Measurements from ENCODE around the gene MLEC. TPM values are rescaled to one million over a fixed set of nuclear protein-coding genes. Genes with fewer than 3 reads are reported as not detected.

MLEC gene
- total RNA-seq, 3 donors from 2014 or later (not counting 1 experiment from before 2014, with no cell fraction given) = 47.4 to 52.8 (median 49.6) TPM

DNA sequence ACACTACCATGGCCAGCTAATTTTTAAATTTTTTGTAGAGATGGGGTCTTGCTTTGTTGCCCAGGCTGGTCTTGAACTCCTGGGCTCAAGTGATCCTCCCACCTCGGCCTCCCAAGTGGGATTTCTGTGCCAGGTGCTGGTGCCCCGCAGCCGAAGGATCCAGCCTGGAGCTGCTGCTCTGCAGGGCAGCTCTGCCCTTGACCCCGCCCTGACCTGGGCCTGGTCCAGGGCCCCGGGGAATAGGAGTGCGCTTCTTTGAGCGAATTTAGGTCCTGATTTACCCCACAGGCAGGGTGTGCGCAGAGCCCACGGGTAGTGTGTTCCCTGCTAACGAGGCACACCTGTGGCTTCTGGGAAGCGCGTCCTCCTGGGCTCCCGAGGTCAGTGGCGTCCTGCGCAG lies 53.9 kb downstream of the MLEC start:
- Mint-ChIP-seq H3K4me1 (no peaks in the 10 kb centered on the region), H3K4me3 (no peak overlapping the region), H3K27ac (no peak overlapping the region), H3K36me3 (no peaks in the 10 kb centered on the region), H3K27me3 (ENCODE audit: low read depth in 2 of 2) (no peaks in the 10 kb centered on the region), H3K9me3 (no peaks in the 10 kb centered on the region)
- no peak overlapping the region for H3K27ac ChIP-seq (ENCODE audit: low read length)
- WGBS (ENCODE audit: insufficient coverage) = 95% methylated on average over 15 of the region's 15 CpGs
- intact Hi-C loops (cut with micrococcal nuclease) = no loop called here
- no peak for DNase-seq
- ATAC-seq = no peak
- no peak overlapping the region for H3K4me3 ChIP-seq (ENCODE audit: low read length)
- H3K27me3 ChIP-seq (ENCODE audit: control insufficient read depth, insufficient read depth, low read length) = no peaks in the 10 kb centered on the region
- no peaks in the 10 kb centered on the region for H3K4me1 ChIP-seq (ENCODE audit: control insufficient read depth, insufficient read depth, low read length)
- peaks cover 3% of the 10 kb centered on the region for H3K36me3 ChIP-seq (ENCODE audit: control insufficient read depth, insufficient read depth, low read length)
- TF ChIP-seq CTCF (IDR thresholded peaks at IDR 0.05) = no peak
- H3K9me3 ChIP-seq (ENCODE audit: control insufficient read depth, insufficient read depth, low read length) = no peaks in the 10 kb centered on the region

- intact Hi-C loops (cut with micrococcal nuclease) = no loop called here
- Mint-ChIP-seq H3K9me3 (no peaks in the 10 kb centered on the region), H3K27ac (no peak overlapping the region), H3K36me3 (no peaks in the 10 kb centered on the region), H3K4me3 (no peak overlapping the region), H3K4me1 (no peaks in the 10 kb centered on the region), H3K27me3 (ENCODE audit: low read depth in 2 of 2) (no peaks in the 10 kb centered on the region)
- no peak overlapping the region for H3K27ac ChIP-seq (ENCODE audit: low read length)
- H3K4me3 ChIP-seq (ENCODE audit: low read length) = no peak overlapping the region
- ATAC-seq (no peak), DNase-seq (no peak)
- TF ChIP-seq CTCF (IDR thresholded peaks at IDR 0.05) = no peak
- WGBS (ENCODE audit: insufficient coverage) = 93% methylated on average over 33 of the region's 33 CpGs
- H3K4me1 ChIP-seq (ENCODE audit: control insufficient read depth, insufficient read depth, low read length) = no peaks in the 10 kb centered on the region
- H3K36me3 ChIP-seq (ENCODE audit: control insufficient read depth, insufficient read depth, low read length) = peaks cover 3% of the 10 kb centered on the region
- H3K9me3 ChIP-seq (ENCODE audit: control insufficient read depth, insufficient read depth, low read length) = no peaks in the 10 kb centered on the region
- no peaks in the 10 kb centered on the region for H3K27me3 ChIP-seq (ENCODE audit: control insufficient read depth, insufficient read depth, low read length)
These were observed 54.8 kb downstream of the MLEC start for GRCh38 chr12:120741476-120742421.

DNA sequence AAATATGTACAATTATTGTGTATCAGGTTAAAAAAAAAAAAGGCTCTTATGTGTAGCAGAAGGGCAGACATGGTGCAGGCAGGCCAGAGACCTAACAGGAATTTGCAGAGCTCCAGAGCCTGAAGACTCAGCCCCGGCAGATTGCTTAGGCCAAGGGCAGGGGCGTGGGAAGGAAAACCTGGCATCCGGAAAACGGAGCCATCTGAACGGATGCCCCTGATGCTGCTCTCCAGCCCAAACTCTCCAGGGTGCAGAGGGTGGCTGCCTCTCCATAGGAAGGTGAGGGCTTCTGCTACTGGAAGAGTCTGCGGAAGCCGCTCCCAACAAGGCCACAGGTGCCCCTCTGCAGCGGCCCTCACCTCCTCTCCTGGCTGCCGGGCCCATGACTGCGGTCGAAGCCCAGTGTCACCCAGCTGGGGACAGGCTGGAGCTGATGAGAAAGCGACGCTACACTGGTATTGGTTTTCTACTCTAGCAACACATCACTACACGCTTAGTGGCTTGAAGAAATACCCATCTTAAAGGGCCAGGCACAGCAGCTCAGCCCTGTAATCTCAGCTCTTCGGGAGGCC lies 58.1 kb downstream of the MLEC start:
- H3K4me1 ChIP-seq (ENCODE audit: control insufficient read depth, insufficient read depth, low read length) = peaks cover 3% of the 10 kb centered on the region
- no peak overlapping the region for H3K4me3 Mint-ChIP-seq
- no peaks in the 10 kb centered on the region for H3K27me3 ChIP-seq (ENCODE audit: control insufficient read depth, insufficient read depth, low read length)
- H3K4me3 ChIP-seq (ENCODE audit: low read length) = no peak overlapping the region
- no peak for DNase-seq
- no peaks in the 10 kb centered on the region for H3K36me3 ChIP-seq (ENCODE audit: control insufficient read depth, insufficient read depth, low read length)
- H3K9me3 ChIP-seq (ENCODE audit: control insufficient read depth, insufficient read depth, low read length) = no peaks in the 10 kb centered on the region
- no peaks in the 10 kb centered on the region for H3K36me3 Mint-ChIP-seq
- no peaks in the 10 kb centered on the region for H3K27me3 Mint-ChIP-seq (ENCODE audit: low read depth in 2 of 2)
- ATAC-seq = no peak
- H3K4me1 Mint-ChIP-seq = no peaks in the 10 kb centered on the region
- no peaks in the 10 kb centered on the region for H3K9me3 Mint-ChIP-seq
- 95% methylated on average over 15 of the region's 15 CpGs for WGBS (ENCODE audit: insufficient coverage)
- H3K27ac Mint-ChIP-seq = no peak overlapping the region
- no peak for TF ChIP-seq CTCF (IDR thresholded peaks at IDR 0.05)
- intact Hi-C loops (cut with micrococcal nuclease) = no loop called here
- no peak overlapping the region for H3K27ac ChIP-seq (ENCODE audit: low read length)

Data from natural killer cell (primary cell).